Measurements from ENCODE around the gene PROK2.
A peak's percentile ranks its signal among the peaks of the same experiment; 100 is the strongest.

PROK2 gene

GRCh38 chr3:71734881-71735280, 50.1 kb downstream of the PROK2 start:
- no peak for DNase-seq (ENCODE audit: low spot score)

DNA sequence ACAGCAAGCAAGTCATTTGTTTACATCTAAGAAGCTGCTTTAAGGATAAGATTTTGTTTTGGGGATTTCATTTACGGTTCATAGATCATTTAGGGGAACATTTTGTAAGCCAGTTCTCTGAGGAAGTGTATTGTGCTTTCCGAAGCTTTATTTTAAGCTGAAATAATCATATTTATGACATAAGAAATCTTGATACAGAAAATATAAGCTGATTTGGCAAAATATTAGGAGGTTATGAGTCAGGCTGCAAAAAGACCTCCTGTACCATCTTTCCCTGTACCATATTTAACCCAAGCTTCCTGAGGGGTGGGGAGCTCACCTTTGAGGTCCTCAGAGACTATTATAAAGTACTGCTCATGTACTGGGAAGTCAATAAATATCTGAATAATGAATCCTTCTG, 51.6 kb downstream of the PROK2 start:
- no peak for DNase-seq (ENCODE audit: low spot score)

GRCh38 chr3:71732637-71733036, 52.3 kb downstream of the PROK2 start:
- no peak for DNase-seq (ENCODE audit: low spot score)

DNA sequence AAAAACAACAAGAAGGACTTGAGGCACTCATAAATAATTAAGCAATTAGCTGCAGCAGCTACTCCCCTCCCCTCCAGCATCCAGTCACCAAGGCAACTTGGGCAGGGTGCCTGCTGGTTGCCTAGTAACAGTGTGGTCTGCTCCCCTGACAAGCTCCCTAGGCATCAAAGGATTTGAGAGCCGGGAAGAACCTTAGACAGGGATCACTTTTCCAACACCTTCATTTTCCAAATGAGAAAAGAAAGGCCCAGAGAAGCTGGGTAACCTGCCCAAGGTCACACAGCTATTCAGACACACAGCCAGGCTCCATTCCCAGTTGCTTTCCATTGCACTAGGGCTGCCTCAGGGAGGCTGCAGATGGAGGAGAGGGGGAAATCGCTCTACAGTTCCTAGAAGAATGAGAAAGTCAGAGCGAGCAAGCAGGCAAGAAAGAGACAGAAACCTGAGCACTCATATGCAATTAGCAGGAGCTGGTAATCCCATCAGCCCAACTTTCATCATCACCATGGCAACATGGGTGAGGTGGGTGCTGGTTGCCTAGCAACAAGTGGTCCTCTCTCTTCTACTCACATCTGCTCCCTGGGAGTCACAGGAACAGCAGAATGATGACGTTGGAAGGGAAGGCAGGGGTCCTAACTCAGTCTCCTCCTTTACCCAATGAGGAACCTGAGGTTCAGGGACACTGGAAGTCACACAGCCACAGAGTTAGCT, 56.2 kb downstream of the PROK2 start:
- no peak for DNase-seq (ENCODE audit: low spot score)

- DNase-seq (ENCODE audit: low spot score): no peak
These were observed 58.8 kb downstream of the PROK2 start for GRCh38 chr3:71726146-71726545.

GRCh38 chr3:71725271-71725991, 59.5 kb downstream of the PROK2 start, which contains the start of gene EIF4E3:
TSS of gene EIF4E3 (minus strand) at chr3:71725402. CDS start at chr3:71725367, 35 bp downstream.
- peak; percentile 91 for DNase-seq (ENCODE audit: low spot score)

DNA sequence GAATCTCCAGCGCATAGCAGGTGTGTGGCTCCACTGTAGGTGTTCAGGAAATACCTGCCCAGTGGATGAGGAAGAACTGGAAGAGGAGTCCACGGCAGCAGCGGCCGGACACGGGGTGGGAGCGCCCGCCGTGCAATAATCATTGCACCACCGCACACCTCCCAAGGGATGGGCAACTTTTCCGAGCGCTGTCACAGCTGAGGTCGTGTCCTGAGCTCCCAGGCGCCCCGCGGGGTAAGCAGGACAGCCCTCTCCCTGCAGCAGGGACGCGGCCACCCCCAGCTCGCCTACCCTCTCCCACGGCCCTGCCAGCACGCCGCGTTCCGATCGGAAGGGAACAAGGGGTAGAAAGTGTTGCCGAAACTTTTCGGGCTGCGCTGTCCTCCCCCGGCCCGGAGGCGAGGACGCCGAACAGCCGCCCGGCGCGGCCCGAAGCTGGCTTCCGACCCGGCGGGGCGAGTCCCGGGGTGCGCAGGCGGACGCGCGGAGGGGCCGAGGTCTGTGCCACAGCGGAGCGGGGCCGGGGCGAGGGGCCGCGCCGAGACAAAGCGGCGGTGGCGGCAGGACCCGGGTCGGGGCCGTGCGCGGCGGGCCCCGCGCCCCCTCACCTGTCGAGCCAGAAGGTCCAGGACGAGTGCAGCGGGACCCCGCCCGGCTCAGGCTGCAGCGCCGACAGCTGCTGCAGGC, 60.2 kb downstream of the PROK2 start:
- DNase-seq (ENCODE audit: low spot score): peak; percentile 53

- DNase-seq (ENCODE audit: low spot score): no peak
These were observed 60.8 kb downstream of the PROK2 start for GRCh38 chr3:71724171-71724453.

DNA sequence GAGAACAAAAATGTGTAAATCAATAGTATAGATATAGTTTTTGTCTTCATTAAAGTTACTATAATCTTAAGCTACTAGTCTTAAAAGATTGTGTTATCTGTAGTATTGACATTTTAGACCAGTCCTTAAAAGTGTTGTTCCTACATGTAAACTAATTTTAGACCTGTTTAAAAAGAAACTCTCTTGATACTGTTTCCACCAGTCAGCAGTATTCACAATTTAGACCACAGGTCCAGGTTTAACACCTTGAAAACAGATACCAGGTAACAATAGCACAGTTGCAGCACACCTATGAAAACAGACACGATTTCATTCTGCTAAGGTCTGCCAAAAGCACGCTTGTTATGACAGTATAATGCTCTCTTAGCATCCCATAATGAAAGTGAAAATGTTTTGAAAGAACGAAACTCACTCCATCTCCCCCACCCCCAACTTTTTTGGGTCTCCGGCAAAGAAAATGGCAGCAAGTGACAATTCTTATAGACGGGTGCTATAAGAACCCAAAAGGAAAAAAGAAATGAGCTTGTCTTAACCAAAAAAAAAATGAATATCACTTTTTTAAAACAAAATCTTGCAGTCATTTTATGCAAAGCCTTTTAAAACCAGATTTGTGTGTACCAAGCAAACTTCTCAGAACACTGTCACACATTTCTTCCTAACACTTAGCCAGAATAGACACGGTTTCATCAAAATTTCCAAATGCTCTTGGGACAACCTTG, 61.3 kb downstream of the PROK2 start:
- DNase-seq (ENCODE audit: low spot score): no peak

DNA sequence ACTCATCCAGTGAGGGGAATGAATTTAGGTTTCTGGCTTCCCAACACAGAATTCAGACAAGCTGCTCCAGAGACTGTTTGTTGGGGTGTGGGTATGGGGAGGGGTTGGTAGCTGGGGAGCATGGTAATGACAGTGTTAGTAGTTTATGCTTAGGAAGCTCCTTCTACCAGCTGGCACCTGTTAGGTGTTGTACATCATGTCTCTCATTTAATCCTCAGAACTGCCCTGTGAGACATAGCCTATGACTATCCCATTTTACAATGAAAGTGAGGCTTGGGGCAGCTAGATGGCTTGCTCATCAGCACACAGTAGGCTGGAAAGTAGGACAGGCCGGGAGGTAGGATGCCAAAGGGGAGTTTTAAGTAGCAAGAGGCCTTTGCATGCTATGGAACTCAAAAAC, 62.3 kb downstream of the PROK2 start:
- no peak for DNase-seq (ENCODE audit: low spot score)
